Endothelial cell (in vitro differentiated cells): ENCODE results near the gene ADM. TPM values are rescaled to one million over a fixed set of nuclear protein-coding genes. Genes with fewer than 3 reads are reported as not detected.

Experiments
- DNase-seq: peaks from one replicate; pipeline ENCODE4 v3.0.0; 2021; ENCODE audit warnings: low spot score
- H3K27ac Mint-ChIP-seq: one replicate; pipeline ENCODE4 v1.8.0; 2021; ENCODE audit warnings: mixed read lengths, inconsistent platforms; ENCODE audit not compliant: unreplicated experiment
- H3K27me3 Mint-ChIP-seq: one replicate; pipeline ENCODE4 v1.8.0; 2021; ENCODE audit warnings: mild to moderate bottlenecking, moderate library complexity, mixed read lengths, inconsistent platforms; ENCODE audit not compliant: unreplicated experiment
- H3K36me3 Mint-ChIP-seq: one replicate; pipeline ENCODE4 v1.8.0; 2021; ENCODE audit warnings: mild to moderate bottlenecking, low read depth, mixed read lengths, inconsistent platforms; ENCODE audit not compliant: unreplicated experiment
- H3K4me1 Mint-ChIP-seq: one replicate; pipeline ENCODE4 v1.8.0; 2021; ENCODE audit warnings: mild to moderate bottlenecking, mixed read lengths, inconsistent platforms; ENCODE audit not compliant: unreplicated experiment
- H3K4me3 Mint-ChIP-seq: one replicate; pipeline ENCODE4 v1.8.0; 2021; ENCODE audit warnings: mild to moderate bottlenecking, mixed read lengths, inconsistent platforms; ENCODE audit not compliant: unreplicated experiment
- H3K9me3 Mint-ChIP-seq: one replicate; pipeline ENCODE4 v1.8.0; 2021; ENCODE audit warnings: mixed read lengths, inconsistent platforms; ENCODE audit not compliant: unreplicated experiment
- total RNA-seq: library from RNA; stranded (reverse); fragmentation: NEBNext Ultra II Directional; extraction: Animal tissue kit (Norgen Biotek cat#: 25700); gene quantifications from one replicate; pipeline ENCODE4 v1.2.1, GENCODE V29; 2021; ENCODE audit not compliant: unreplicated experiment
- TF ChIP-seq, protein P1 (sequence below): fragments of 200-600 bp; sonication (generic); IDR thresholded peaks from one replicate; pipeline ENCODE4 v1.5.0; 2021; ENCODE audit warnings: antibody characterized with exemption; ENCODE audit not compliant: unreplicated experiment

Gene ADM
- total RNA-seq, 1 donor from 2014 or later = 78.3 TPM

DNA sequence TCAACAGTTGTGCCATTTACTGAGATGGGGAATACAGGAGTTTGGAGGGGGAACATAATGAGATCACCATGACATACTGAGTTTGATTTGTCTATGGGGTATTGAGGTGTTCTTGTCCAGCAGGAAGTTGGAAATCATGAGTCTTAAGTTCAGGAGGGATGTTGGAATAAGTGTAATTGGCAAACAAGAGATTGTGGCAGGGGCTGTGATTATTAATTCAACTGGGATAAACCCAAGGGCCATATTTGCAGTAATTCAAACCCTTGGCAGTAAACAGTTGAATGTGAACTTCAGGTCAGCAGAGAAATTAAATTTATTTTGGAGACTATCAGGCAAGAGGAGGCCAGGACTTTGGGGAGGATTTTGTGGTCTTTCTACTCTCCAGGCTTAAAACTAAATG is 33.4 kb downstream of the ADM start:
- Mint-ChIP-seq H3K4me1 (peaks cover 5% of the 10 kb centered on the region), H3K9me3 (no peaks in the 10 kb centered on the region), H3K4me3 (peak overlapping the region; percentile 14), H3K27ac (no peak overlapping the region), H3K36me3 (no peaks in the 10 kb centered on the region), H3K27me3 (no peaks in the 10 kb centered on the region)
- no peak for DNase-seq
- TF ChIP-seq, protein P1, sequence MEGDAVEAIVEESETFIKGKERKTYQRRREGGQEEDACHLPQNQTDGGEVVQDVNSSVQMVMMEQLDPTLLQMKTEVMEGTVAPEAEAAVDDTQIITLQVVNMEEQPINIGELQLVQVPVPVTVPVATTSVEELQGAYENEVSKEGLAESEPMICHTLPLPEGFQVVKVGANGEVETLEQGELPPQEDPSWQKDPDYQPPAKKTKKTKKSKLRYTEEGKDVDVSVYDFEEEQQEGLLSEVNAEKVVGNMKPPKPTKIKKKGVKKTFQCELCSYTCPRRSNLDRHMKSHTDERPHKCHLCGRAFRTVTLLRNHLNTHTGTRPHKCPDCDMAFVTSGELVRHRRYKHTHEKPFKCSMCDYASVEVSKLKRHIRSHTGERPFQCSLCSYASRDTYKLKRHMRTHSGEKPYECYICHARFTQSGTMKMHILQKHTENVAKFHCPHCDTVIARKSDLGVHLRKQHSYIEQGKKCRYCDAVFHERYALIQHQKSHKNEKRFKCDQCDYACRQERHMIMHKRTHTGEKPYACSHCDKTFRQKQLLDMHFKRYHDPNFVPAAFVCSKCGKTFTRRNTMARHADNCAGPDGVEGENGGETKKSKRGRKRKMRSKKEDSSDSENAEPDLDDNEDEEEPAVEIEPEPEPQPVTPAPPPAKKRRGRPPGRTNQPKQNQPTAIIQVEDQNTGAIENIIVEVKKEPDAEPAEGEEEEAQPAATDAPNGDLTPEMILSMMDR = no peak

DNA sequence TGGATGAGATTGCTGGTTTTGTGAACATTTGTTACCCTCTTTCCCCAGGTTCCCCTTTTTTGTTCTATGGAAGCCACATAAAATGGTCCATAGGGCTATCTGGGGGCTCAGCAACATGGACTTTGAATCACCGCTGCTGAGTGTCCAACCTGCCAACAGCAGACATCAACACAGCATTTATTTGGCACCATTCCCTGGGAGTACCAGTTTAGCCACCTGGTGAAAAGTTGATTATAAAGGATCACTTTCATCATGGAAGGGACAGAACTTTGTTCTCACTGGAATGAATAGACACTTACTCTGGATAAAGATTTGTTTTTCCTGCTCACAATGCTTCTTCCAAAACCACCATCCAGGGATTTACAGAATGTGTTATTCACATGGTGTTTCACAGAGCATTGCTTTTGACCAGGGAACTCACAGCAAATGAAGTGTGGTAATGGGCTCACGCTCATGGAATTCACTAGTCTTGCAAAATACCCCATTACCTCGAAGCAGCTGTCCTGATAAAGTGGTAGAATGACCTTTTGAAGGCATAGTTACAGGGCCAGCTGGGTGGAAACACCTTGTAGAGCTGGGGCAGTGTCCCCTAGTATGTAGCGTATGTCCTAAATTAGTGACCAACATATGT is 43.9 kb downstream of the ADM start:
- TF ChIP-seq, protein P1 = no peak
- Mint-ChIP-seq H3K9me3 (no peaks in the 10 kb centered on the region), H3K4me3 (no peak overlapping the region), H3K4me1 (peaks cover 28% of the 10 kb centered on the region), H3K27me3 (no peaks in the 10 kb centered on the region), H3K36me3 (no peaks in the 10 kb centered on the region), H3K27ac (no peak overlapping the region)
- DNase-seq = no peak

DNA sequence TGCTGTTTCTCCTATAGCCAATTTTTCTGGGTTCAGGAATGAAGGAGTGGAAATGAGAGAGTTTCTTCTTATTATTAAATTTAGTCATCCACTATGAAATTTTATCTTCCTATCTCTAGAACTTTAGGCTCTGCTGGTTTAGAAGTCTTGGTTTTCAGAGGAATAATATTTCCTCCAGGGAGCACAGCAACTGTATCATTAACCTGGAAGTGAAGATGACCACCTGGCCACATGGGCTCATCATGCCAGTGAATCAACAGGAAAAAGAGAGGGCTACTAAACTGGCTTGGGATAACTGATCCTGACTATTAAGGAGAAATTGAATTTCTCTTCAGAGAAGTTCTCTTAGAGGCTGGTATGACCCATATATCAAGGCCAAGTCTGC is 44.4 kb downstream of the ADM start:
- H3K4me1 Mint-ChIP-seq = peaks cover 29% of the 10 kb centered on the region
- H3K4me3 Mint-ChIP-seq = no peak overlapping the region
- H3K36me3 Mint-ChIP-seq = no peaks in the 10 kb centered on the region
- no peak overlapping the region for H3K27ac Mint-ChIP-seq
- no peak for DNase-seq
- H3K27me3 Mint-ChIP-seq = no peaks in the 10 kb centered on the region
- TF ChIP-seq, protein P1 = no peak
- no peaks in the 10 kb centered on the region for H3K9me3 Mint-ChIP-seq

DNA sequence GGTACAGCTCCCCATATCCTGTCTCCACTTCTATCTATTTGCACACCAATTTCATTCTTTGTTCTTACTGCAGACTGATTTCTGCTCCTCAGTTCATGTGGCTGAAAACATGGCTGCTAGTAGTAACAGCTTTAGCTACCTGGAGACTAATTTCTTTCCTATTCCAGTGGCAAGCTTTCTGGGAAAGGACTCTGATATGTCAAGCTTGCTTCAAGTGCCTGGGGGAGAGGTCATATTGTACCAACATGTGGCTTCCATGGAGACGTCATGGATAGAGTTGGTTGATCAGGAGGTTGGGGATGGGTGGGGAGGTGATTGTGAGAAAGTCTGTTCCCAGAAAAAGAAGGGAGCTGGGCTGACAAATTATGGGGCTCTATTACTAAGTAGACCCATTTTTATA is 44.9 kb downstream of the ADM start:
- Mint-ChIP-seq H3K9me3 (no peaks in the 10 kb centered on the region), H3K4me1 (peaks cover 33% of the 10 kb centered on the region), H3K27me3 (no peaks in the 10 kb centered on the region), H3K36me3 (no peaks in the 10 kb centered on the region), H3K27ac (no peak overlapping the region), H3K4me3 (no peak overlapping the region)
- TF ChIP-seq, protein P1 = no peak
- no peak for DNase-seq

DNA sequence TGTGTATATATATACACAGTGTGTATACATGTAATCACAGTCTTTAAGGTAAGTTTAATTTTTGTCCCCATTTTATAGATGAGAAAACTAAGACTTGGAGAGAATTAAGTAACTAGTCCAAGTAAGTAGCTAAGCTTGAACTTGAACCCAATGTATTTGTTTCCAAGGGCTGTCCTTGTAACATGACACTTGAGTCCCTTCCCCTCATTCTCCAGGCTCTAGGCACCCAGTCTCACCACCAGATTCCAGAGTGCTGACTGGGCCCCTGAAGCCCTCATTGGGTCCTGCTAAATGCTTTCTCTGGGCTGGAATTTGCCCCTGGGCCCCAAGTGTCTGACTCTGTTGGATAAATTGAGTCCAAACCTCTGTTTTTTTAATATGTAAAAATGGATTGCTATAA is 45.5 kb downstream of the ADM start:
- Mint-ChIP-seq H3K4me3 (no peak overlapping the region), H3K4me1 (peaks cover 33% of the 10 kb centered on the region), H3K9me3 (no peaks in the 10 kb centered on the region), H3K27me3 (no peaks in the 10 kb centered on the region), H3K36me3 (no peaks in the 10 kb centered on the region), H3K27ac (peak overlapping the region; percentile 99)
- TF ChIP-seq, protein P1 = no peak
- no peak for DNase-seq
